Left ventricle myocardium superior (tissue), 1 donor: ENCODE measurements around the gene PDPN. TPM values are rescaled to one million over a fixed set of nuclear protein-coding genes. Genes with fewer than 3 reads are reported as not detected.

Source experiments
- ATAC-seq: fragments of 200-7000 bp; cut with Tn5 transposase; one replicate; pipeline ENCODE4 v1.9.1; 2020; ENCODE audit warnings: mild to moderate bottlenecking, moderate library complexity
- DNase-seq: peaks from one replicate; pipeline ENCODE4 v3.0.0-alpha.2; 2020
- intact Hi-C: fragments of 100-400 bp; cut with micrococcal nuclease; formaldehyde crosslinking; loops from one replicate; pipeline ENCODE4 v1.11.0; 2022
- total RNA-seq: library from RNA; stranded (reverse); fragmentation: NEBNext Ultra II Directional; extraction: Animal tissue kit (Norgen Biotek cat#: 25700); gene quantifications from one replicate; pipeline ENCODE4 v1.2.1, GENCODE V29; 2021
- donor health status: DM: no; HTN: yes; CAD: no; lungs with severe emphysema.

Gene PDPN
- total RNA-seq, 1 donor from 2014 or later: 20.9 TPM

GRCh38 chr1:13661539-13661938 is 77.9 kb downstream of the PDPN start:
- ATAC-seq: no peak

GRCh38 chr1:13662493-13662892 is 78.9 kb downstream of the PDPN start:
- intact Hi-C loops: loop anchor here (5.0 to 10.0 kb wide), 2 partner anchors 162 to 300 kb away; no protein-coding TSS in a partner anchor
- ATAC-seq: peak; percentile 19

More at GRCh38 chr1:13661539-13661938, 77.9 kb downstream of the PDPN start:
- DNase-seq: no peak
- intact Hi-C loops: loop anchor here (5.0 to 10.0 kb wide), 2 partner anchors 163 to 301 kb away; no protein-coding TSS in a partner anchor

GRCh38 chr1:13663969-13664368 is 80.3 kb downstream of the PDPN start:
- intact Hi-C loops: loop anchor here (5.0 to 10.0 kb wide), 2 partner anchors 161 to 298 kb away; no protein-coding TSS in a partner anchor
- DNase-seq: no peak
- no peak for ATAC-seq

More at GRCh38 chr1:13662493-13662892, 78.9 kb downstream of the PDPN start:
- DNase-seq: no peak

GRCh38 chr1:13664451-13664850 is 80.8 kb downstream of the PDPN start:
- DNase-seq: no peak
- intact Hi-C loops: loop anchor here (5.0 to 10.0 kb wide), 2 partner anchors 160 to 298 kb away; no protein-coding TSS in a partner anchor

GRCh38 chr1:13666317-13666716 is 82.7 kb downstream of the PDPN start:
- ATAC-seq (no peak), DNase-seq (no peak)
- intact Hi-C loops: loop anchor here (10.0 kb wide), 1 partner anchor 158 kb away; no protein-coding TSS in a partner anchor

More at GRCh38 chr1:13664451-13664850, 80.8 kb downstream of the PDPN start:
- ATAC-seq: no peak

Other genes with a start within 250 kb of the PDPN start
- gene PRAMEF14, start 236.7 kb upstream of the PDPN start, total RNA-seq: not detected
- not detected for gene PRAMEF19, start 211.9 kb upstream of the PDPN start, total RNA-seq
- gene PRAMEF17, start 194.2 kb upstream of the PDPN start, total RNA-seq: not detected
- not detected for gene PRAMEF20, start 173.4 kb upstream of the PDPN start, total RNA-seq
- gene LRRC38, start 69.8 kb upstream of the PDPN start, total RNA-seq: 0.15 TPM
- 38.5 TPM for gene PRDM2, start 116.4 kb downstream of the PDPN start, total RNA-seq